Brain microvascular endothelial cell (primary cell): ENCODE results near the gene SEZ6L2.

ENCODE experiments used
- DNase-seq: peaks from one replicate; pipeline ENCODE4 v3.0.0-alpha.2; 2020
- H3K27ac ChIP-seq: fragments of 250-450 bp; sonication (Bioruptor Pico); 2 replicates; pipeline ENCODE4 v1.5.1; 2020; ENCODE audit warnings: mild to moderate bottlenecking, moderate library complexity
- H3K27me3 ChIP-seq: fragments of 250-450 bp; sonication (Bioruptor Pico); replicated peaks from 2 replicates; pipeline ENCODE4 v1.5.1; 2020; ENCODE audit warnings: mild to moderate bottlenecking
- H3K36me3 ChIP-seq: fragments of 250-450 bp; sonication (Bioruptor Pico); replicated peaks from 2 replicates; pipeline ENCODE4 v1.5.1; 2020; ENCODE audit warnings: mild to moderate bottlenecking
- H3K4me3 ChIP-seq: 2 replicates; pipeline ENCODE4 v1.5.1; 2011; ENCODE audit warnings: low read depth, mild to moderate bottlenecking, control low read depth, low read length, moderate library complexity
- CTCF ChIP-seq: IDR thresholded peaks from 2 replicates; pipeline ENCODE4 v1.5.1; 2011; ENCODE audit warnings: low read depth, mild to moderate bottlenecking, moderate library complexity, low read length, control low read depth, inconsistent platforms; ENCODE audit errors: missing control alignments
- in situ Hi-C: cut with HindIII; loops from 2 replicates; pipeline ENCODE4 v1.10.0; 2017; ENCODE audit warnings: low sequenced_read_pairs, low pct_ligation_motif_present

Gene SEZ6L2

DNA sequence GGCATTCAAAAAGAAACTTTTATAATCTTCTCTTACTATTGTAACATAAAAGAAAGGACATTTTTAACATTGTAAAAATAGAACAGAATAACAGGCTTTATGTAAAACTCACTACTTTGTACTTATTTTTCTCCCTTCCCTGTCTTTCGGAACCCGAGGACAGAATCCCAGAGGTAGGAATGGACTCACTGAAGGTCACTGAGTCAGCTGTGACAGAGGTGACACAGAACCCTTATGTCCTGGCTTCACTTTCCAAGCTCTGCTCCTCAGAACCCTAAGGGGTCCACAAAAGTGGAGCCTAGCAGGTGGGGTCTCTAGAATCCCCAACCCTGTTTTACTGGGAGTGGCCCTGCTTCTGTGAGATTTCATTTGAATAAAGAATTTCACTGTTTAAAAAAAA is 23.0 kb upstream of the SEZ6L2 start:
- no peaks in the 10 kb centered on the region for H3K27me3 ChIP-seq
- no peak overlapping the region for H3K27ac ChIP-seq
- H3K4me3 ChIP-seq, result no peak overlapping the region
- no peak for DNase-seq
- peaks cover 23% of the 10 kb centered on the region for H3K36me3 ChIP-seq
- no peak for TF ChIP-seq CTCF
- in situ Hi-C loops, result no loop called here

- DNase-seq, result no peak
- no peaks in the 10 kb centered on the region for H3K27me3 ChIP-seq
- TF ChIP-seq CTCF, result no peak
- H3K4me3 ChIP-seq, result no peak overlapping the region
- in situ Hi-C loops, result no loop called here
- H3K27ac ChIP-seq, result no peak overlapping the region
- H3K36me3 ChIP-seq, result peaks cover 28% of the 10 kb centered on the region
Observed at GRCh38 chr16:29921034-29921385, 21.7 kb upstream of the SEZ6L2 start.

GRCh38 chr16:29920288-29921033 is 21.1 kb upstream of the SEZ6L2 start:
- in situ Hi-C loops, result no loop called here
- Histone ChIP-seq H3K36me3 (peaks cover 28% of the 10 kb centered on the region), H3K27ac (no peak overlapping the region), H3K4me3 (no peak overlapping the region), H3K27me3 (no peaks in the 10 kb centered on the region)
- DNase-seq, result no peak
- no peak for TF ChIP-seq CTCF

DNA sequence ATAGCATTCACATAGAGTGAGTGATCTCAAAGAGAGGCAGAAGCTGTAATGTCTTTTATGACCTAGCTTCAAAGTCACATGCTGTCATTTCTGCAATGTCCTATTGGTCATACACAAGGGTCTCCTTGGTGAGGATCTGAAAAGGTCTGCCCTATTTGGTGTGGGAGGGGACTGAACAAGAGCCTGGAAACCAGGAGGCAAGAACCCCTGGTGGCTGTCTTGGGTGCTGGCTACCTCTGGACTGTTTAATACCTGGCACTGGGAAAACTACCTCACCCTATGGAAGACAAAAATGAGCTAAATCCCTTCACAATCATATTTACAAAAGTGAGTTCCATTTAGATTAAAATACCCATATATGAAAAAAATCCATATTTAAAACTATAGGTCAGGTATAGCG is 17.6 kb upstream of the SEZ6L2 start:
- no peak overlapping the region for H3K4me3 ChIP-seq
- H3K27me3 ChIP-seq, result no peaks in the 10 kb centered on the region
- TF ChIP-seq CTCF, result no peak
- DNase-seq, result no peak
- H3K36me3 ChIP-seq, result peaks cover 27% of the 10 kb centered on the region
- H3K27ac ChIP-seq, result no peak overlapping the region
- in situ Hi-C loops, result no loop called here

DNA sequence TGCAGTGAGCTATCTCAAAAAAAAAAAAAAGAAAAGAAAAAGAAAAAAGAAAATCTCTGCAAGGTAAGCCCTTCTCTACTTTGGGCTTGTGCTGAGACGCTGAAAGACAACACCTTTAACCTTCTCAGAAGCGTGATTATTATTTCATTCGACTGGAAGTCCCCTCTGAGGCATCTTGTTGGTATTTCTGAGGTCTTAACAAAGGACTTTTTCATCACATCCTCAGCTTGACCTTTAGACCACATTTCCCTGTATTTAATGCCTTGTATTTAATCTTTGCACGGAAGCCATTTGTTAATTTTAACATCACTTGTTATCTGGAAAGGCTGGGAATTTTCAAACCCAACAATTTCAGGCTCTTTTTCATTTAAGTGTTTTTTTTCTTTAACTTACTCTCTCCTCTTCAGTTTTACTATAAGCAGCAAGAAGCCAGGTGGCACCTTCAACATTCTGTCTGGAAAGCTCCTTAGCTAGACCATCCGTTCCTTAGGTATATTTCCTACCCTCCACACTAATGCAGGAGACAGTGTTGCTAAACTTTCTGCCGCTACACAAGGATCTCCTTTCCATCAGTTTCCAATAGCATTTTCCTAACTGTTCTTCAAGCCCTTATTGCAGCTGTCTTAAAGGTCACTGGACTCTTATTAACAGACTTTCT is 16.4 kb upstream of the SEZ6L2 start:
- in situ Hi-C loops, result no loop called here
- Histone ChIP-seq H3K27me3 (no peaks in the 10 kb centered on the region), H3K4me3 (no peak overlapping the region), H3K27ac (peak overlapping the region; percentile 73), H3K36me3 (peaks cover 20% of the 10 kb centered on the region)
- peak; percentile 51 for DNase-seq
- no peak for TF ChIP-seq CTCF
